GM21447 (cell line): ENCODE data around the gene STXBP1.

Experiments
- ATAC-seq: cut with Tn5 transposase; IDR thresholded peaks from one replicate; pipeline ENCODE4 v1.9.1; 2021; ENCODE audit not compliant: unreplicated experiment

Gene STXBP1

GRCh38 chr9:127730262-127730661, 118.2 kb downstream of the STXBP1 start:
- ATAC-seq: no peak

GRCh38 chr9:127730799-127731410, 118.8 kb downstream of the STXBP1 start:
- ATAC-seq: no peak

- no peak for ATAC-seq
These were observed 119.9 kb downstream of the STXBP1 start for GRCh38 chr9:127731938-127732337.

- ATAC-seq: no peak
These were observed 120.4 kb downstream of the STXBP1 start for GRCh38 chr9:127732444-127732843.

GRCh38 chr9:127733614-127734013, 121.5 kb downstream of the STXBP1 start:
- ATAC-seq: no peak

- no peak for ATAC-seq
These were observed 122.2 kb downstream of the STXBP1 start for GRCh38 chr9:127734247-127734746.

- peak; percentile 84 for ATAC-seq
These were observed 122.9 kb downstream of the STXBP1 start, which contains the start of gene TOR2A for GRCh38 chr9:127734747-127735529. TSS of gene TOR2A (minus strand) at chr9:127735294. CDS start at chr9:127735270, 24 bp downstream.

GRCh38 chr9:127735530-127736185, 123.6 kb downstream of the STXBP1 start:
- peak; percentile 10 for ATAC-seq

GRCh38 chr9:127738666-127739065, 126.6 kb downstream of the STXBP1 start:
- no peak for ATAC-seq

GRCh38 chr9:127739614-127740330, 127.7 kb downstream of the STXBP1 start:
- ATAC-seq: no peak

- ATAC-seq: no peak
These were observed 129.9 kb downstream of the STXBP1 start for GRCh38 chr9:127741831-127742434.
